HG03039 (cell line): ENCODE data around the gene MDM4.

ENCODE experiments used
- ATAC-seq: cut with Tn5 transposase; IDR thresholded peaks from one replicate; pipeline ENCODE4 v1.9.1; 2021; ENCODE audit warnings: mild to moderate bottlenecking, moderate library complexity; ENCODE audit not compliant: unreplicated experiment

MDM4 gene

DNA sequence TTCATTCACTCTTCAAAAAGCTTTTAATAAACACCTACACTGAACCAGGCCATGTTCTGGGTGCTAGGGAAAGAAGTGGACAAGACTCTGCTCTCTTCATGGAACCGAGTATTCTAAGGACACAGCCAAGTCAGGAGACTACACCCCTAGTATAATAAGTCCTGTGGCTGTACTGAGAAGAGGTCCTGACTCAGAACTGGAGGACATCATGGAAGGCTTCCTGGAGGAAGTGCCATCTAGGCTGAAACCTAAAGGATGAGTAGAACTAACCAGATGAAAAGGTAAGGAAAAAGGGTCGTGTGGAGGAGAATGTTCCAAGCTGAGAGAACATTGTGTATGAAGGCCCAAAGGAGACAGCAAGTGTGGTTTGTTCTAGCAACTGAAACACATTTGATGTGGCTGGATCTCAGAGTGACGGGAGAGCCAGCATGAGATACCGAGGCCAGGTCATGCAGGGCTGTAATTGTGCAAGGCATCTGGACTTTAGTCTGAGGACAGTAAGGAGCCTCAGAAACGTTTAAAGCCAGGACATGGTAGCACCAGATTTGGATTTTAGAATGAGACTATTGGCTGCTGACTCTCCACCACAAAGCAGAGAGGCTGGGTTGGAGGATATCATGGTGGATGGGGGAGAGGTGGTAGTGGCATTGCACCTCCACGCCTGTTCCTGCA is 86.8 kb downstream of the MDM4 start:
- no peak for ATAC-seq

- no peak for ATAC-seq
Observed at GRCh38 chr1:204605791-204606190, 89.6 kb downstream of the MDM4 start.
